Measurements from ENCODE around the gene ABCA9.
"Not testable (repeated sequence)": the region's sequence is repeated elsewhere in the genome, so short reads cannot be mapped to it uniquely, and the experiment has no call there.

The ABCA9 gene

GRCh38 chr17:69031839-69032238 lies 28.9 kb downstream of the ABCA9 start:
- in situ Hi-C loops (cut with MboI; ENCODE audit: low sequenced_read_pairs), result no loop called here

DNA sequence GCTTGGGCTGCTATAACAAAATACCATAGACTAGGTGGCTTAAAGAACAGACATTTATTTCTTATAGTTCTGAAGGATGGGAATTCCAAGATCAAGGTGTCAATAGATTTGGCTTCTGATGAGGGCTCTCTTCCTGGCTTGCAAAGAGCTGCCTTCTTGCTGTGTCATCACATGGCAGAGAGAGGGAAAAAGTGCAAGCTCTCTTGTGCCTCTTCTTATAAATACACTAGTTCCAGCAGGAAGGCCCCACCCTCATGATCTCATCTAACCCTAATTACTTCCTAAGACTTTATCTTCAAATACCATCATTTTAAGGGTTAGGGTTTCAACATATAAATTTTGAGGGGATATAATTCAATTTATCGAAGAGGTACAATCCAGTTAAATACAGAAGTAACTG lies 30.6 kb downstream of the ABCA9 start:
- in situ Hi-C loops (cut with MboI; ENCODE audit: low sequenced_read_pairs), result no loop called here

DNA sequence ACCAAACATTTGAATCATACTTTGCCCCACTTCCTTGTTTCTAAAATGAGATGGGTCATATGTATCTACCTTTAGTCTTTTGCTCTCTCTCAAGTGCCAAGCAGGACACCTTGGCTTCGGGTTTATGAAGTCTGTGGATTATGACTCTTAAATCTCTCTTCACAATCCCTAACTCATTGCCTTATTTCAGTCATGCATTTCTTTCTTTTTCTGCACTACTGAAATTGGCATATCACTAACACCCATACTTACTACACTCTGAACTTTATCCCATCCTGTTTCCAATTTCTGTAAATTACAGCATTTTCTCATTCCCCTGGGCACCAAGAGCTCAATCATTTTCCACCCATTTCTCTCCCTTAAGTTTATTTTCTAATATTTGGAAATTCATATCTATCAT lies 42.0 kb downstream of the ABCA9 start:
- in situ Hi-C loops (cut with MboI; ENCODE audit: low sequenced_read_pairs), result no loop called here

GRCh38 chr17:69018022-69018615 lies 42.6 kb downstream of the ABCA9 start:
- in situ Hi-C loops (cut with MboI; ENCODE audit: low sequenced_read_pairs), result no loop called here

DNA sequence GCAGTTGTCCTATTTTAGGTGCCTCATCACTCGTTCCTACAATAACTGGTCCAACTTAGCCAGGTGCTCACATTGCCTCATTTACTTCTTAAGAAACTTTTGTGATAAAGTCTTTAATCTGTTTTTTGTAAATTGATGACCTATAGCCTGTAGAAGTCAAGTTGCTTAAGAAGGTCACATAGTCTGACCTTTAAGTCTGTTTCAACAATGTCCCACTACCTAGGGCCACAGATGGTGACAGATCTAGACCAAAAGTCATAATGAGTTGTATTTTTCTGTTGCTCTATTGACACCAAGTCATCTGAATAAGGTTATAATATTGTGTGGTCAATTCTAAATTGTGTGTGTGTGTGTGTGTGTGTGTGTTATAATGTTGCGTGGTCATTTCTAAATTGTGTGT lies 45.1 kb downstream of the ABCA9 start:
- in situ Hi-C loops (cut with MboI; ENCODE audit: low sequenced_read_pairs), result no loop called here

DNA sequence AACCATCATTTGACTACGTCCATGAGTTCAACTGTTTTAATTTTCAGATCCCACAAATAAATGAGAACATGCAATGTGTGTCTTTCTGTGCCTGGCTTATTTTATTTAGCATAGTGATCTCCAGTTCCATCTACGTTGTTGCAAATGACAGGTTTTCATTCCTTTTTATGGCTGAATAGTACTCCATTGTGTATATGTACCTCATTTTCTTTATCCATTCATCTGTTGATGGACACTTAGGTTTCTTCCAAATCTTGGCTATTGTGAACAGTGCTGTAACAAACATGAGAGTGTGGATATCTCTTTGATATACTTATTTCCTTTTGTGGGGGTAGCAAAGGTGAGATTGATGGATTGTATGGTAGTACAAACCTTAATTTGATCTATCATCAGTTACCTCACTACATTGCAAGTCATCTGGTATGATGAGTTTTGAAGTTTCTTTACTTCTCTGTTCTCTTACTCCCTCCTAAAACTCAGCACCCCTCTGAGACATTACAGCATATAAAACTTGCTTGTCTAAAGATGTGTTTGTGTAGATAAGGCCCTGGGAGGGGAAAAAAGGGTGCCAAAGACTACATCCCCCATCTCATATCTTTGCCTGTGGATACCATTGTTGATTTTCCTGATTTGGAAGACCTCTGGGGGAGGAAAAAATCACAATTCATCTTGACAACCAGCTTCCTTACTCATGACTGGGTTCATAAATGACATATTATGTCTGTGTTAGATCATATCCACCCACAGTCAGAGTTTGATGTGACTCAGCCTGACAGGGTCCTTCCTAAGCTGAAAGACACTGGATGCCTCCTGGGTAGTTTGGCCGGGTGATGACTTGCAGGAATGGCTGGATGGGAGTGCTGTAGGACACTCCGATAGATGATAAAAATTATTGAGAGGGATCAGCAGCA lies 47.6 kb downstream of the ABCA9 start:
- in situ Hi-C loops (cut with MboI; ENCODE audit: low sequenced_read_pairs), result no loop called here

- in situ Hi-C loops (cut with MboI; ENCODE audit: low sequenced_read_pairs), result no loop called here
Observed at GRCh38 chr17:69009930-69010329, 50.8 kb downstream of the ABCA9 start.

DNA sequence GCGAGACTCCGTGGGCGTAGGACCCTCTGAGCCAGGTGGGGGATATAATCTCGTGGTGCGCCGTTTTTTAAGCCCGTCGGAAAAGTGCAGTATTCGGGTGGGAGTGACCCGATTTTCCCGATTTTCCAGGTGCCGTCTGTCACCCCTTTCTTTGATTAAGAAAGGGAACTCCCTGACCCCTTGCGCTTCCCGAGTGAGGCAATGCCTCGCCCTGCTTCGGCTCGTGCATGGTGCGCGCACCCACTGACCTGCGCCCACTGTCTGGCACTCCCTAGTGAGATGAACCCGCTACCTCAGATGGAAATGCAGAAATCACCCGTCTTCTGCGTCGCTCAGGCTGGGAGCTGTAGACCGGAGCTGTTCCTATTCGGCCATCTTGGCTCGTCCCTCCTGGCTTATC lies 56.0 kb downstream of the ABCA9 start:
- in situ Hi-C loops (cut with MboI; ENCODE audit: low sequenced_read_pairs), result not testable (repeated sequence)

DNA sequence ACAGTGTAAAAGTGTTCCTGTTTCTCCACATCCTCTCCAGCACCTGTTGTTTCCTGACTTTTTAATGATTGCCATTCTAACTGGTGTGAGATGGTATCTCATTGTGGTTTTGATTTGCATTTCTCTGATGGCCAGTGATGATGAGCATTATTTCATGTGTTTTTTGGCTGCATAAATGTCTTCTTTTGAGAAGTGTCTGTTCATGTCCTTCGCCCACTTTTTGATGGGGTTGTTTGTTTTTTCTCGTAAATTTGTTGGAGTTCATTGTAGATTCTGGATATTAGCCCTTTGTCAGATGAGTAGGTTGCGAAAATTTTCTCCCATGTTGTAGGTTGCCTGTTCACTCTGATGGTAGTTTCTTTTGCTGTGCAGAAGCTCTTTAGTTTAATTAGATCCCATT lies 61.0 kb downstream of the ABCA9 start:
- in situ Hi-C loops (cut with MboI; ENCODE audit: low sequenced_read_pairs), result not testable (repeated sequence)

DNA sequence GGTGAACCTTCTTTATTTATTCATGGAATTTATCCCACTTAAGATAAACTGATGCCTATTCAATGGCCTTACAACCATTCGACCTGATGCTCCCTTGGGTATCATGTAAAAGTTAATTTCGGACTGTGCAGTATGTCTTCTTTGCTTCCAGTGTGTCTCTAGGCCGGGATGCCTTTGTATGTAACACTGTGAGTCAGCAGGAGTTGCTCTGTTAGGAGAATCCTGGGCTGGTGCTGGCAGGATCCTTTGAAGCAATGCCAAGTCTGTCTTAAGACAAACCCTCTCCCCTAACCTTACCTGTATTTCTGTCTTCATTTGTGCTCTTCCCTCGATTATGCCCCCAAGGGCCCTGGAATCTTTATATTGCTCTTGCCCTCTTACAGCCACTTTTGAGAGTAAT lies 67.6 kb downstream of the ABCA9 start:
- in situ Hi-C loops (cut with MboI; ENCODE audit: low sequenced_read_pairs), result no loop called here

GRCh38 chr17:68987966-68988365 lies 72.8 kb downstream of the ABCA9 start:
- in situ Hi-C loops (cut with MboI; ENCODE audit: low sequenced_read_pairs), result no loop called here

GRCh38 chr17:68981288-68981687 lies 79.4 kb downstream of the ABCA9 start:
- in situ Hi-C loops (cut with MboI; ENCODE audit: low sequenced_read_pairs), result no loop called here

GRCh38 chr17:68973098-68973846 lies 87.5 kb downstream of the ABCA9 start:
- in situ Hi-C loops (cut with MboI; ENCODE audit: low sequenced_read_pairs), result loop anchor here (5.0 to 25.0 kb wide), 3 partner anchors 58 to 264 kb away; partner anchors contain the start of gene ABCA10

DNA sequence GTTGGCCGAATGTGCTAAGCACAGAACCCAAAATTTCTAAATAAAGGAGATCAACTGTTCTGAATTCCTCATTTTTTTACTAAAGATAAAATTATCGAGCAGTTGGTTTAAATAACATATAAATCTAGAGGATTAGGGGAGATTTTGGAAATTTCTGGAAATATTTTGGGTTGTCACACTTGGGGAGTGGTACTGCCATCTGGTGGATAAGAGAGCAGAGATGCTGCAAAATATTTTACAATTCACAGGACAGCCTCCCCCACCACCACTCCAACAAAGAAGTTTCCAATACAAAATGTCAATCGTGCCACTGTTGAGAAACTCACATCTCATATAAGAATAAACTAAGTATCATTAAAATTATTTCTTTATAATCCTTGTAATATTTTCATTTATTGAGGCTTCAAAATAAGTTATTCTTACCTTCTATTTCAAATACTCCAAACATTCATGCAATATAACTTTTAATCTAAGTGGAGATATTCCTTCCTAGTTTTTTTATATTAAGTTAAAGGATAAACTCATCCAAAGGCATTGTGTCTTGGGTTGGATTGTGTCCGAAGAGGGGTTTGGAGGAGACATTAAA lies 88.5 kb downstream of the ABCA9 start:
- in situ Hi-C loops (cut with MboI; ENCODE audit: low sequenced_read_pairs), result loop anchor here (5.0 to 25.0 kb wide), 3 partner anchors 57 to 265 kb away; partner anchors contain the start of gene ABCA10

DNA sequence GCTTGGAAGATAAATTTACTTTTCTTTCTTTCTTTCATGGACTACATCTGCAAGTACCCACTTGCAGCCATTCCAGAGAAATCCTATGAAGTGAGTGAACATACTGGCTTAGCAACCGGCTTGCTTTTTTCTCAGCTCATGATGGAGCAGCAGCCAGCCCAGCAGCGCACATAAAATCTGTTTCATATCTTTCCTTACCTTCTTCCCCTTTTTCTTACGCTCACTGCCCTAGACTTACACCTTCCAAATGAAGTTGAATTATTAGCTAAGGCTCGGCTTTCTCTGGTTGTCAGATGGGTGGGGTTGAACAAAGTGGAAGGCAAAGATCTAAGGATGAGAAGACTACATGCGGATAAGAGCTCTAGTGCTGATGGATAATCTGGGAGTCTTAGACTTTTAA lies 91.6 kb downstream of the ABCA9 start:
- in situ Hi-C loops (cut with MboI; ENCODE audit: low sequenced_read_pairs), result loop anchor here (25.0 kb wide), 1 partner anchor 268 kb away; the partner anchor contains the start of gene ABCA10

GRCh38 chr17:68963958-68964357 lies 96.8 kb downstream of the ABCA9 start:
- in situ Hi-C loops (cut with MboI; ENCODE audit: low sequenced_read_pairs), result loop anchor here (25.0 kb wide), 1 partner anchor 273 kb away; the partner anchor contains the start of gene ABCA10

- in situ Hi-C loops (cut with MboI; ENCODE audit: low sequenced_read_pairs), result loop anchor here (25.0 kb wide), 1 partner anchor 276 kb away; the partner anchor contains the start of gene ABCA10
Observed at GRCh38 chr17:68961214-68961882, 99.4 kb downstream of the ABCA9 start.

- in situ Hi-C loops (cut with MboI; ENCODE audit: low sequenced_read_pairs), result loop anchor here (25.0 kb wide), 1 partner anchor 278 kb away; the partner anchor contains the start of gene ABCA10
Observed at GRCh38 chr17:68959117-68959516, 101.6 kb downstream of the ABCA9 start.

- in situ Hi-C loops (cut with MboI; ENCODE audit: low sequenced_read_pairs), result loop anchor here (25.0 kb wide), 1 partner anchor 279 kb away; the partner anchor contains the start of gene ABCA10
Observed at GRCh38 chr17:68957944-68958343, 102.8 kb downstream of the ABCA9 start.
